Measurements from ENCODE around the gene NCAPH2. TPM values are rescaled to one million over a fixed set of nuclear protein-coding genes. Genes with fewer than 3 reads are reported as not detected.

NCAPH2 gene
- total and polyA plus RNA-seq, 9 of the 15 experiments (the other 6 are each of a cell fraction or from before 2014, with no cell fraction given) = 3.6 to 88.6 (median 32.4) TPM

DNA sequence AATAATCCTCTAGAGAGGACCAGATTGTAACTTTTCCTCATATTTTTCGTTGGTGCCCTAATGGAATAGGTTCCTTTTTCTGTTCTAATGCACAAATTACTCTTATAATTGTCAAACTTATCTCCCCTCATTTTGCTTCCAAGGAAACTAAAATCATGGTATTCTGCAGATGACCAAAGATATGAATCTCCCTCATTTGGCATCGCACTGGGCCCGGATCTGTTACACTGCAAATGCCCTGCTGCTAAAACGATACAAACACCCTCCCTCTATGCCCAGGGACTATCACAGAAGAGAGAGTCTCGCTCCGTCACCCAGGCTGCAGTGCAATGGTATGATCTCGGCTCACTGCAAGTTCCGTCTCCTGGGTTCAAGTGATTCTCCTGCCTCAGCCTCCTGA is 45.3 kb downstream of the NCAPH2 start:
- Histone ChIP-seq H3K4me1 (replicated peaks in 1 of 2; ENCODE audit: control insufficient read depth in 2 of 2, insufficient read depth in 2 of 2, low read length in 2 of 2) (peaks cover 0 to 11% of the 10 kb centered on the region in 2 experiments; a peak in 2 of 5 replicates), H3K9me3 (replicated peaks; ENCODE audit: control insufficient read depth, insufficient read depth, low read depth, low read length) (no peaks in the 10 kb centered on the region), H2AFZ (ENCODE audit: low read depth, low read length) (no peak overlapping the region), H3K79me2 (ENCODE audit: control insufficient read depth, insufficient read depth, low read length) (no peaks in the 10 kb centered on the region), H4K20me1 (replicated peaks; ENCODE audit: control insufficient read depth, insufficient read depth, low read length) (no peaks in the 10 kb centered on the region), H3K9me1 (ENCODE audit: control insufficient read depth, insufficient read depth, low read length) (no peaks in the 10 kb centered on the region), H3K27ac (ENCODE audit: extremely low read depth, low read depth, low read length) (no peak overlapping the region), H3K27me3 (ENCODE audit: control insufficient read depth in 2 of 2, insufficient read depth in 2 of 2, low read length in 2 of 2) (peaks cover 0 to 11% of the 10 kb centered on the region in 2 experiments; a peak in 1 of 5 replicates), H3K4me2 (ENCODE audit: insufficient read depth, low read length) (no peak overlapping the region), H3K4me3 (no peak overlapping the region), H3K9ac (ENCODE audit: insufficient read depth in 1 of 2, low read depth in 2 of 2, low read length in 2 of 2) (no peak overlapping the region), H3K36me3 (ENCODE audit: control insufficient read depth, insufficient read depth, low read length) (no peaks in the 10 kb centered on the region)
- DNase-seq (ENCODE audit: extremely low read depth in 1 of 4, low spot score in 3 of 4) = no peak
- in situ Hi-C loops (cut with MboI) = no loop called here
- FAIRE-seq = no peak
- ATAC-seq = no peak
- BruUV-seq (replicated peaks) = no TSS peak
- intact Hi-C loops (cut with micrococcal nuclease) = no loop called here
- TF ChIP-seq PCBP1 (IDR thresholded peaks at IDR 0.05; ENCODE audit: low read depth, low read length, poor library complexity, severe bottlenecking) (no peak), PATZ1 (CRISPR knock-in tag; IDR thresholded peaks at IDR 0.05; ENCODE audit: borderline replicate concordance) (no peak)
- WGBS (ENCODE audit: insufficient coverage, low coverage, missing lambda C conversion rate) = 18% methylated on average over 8 of the region's 8 CpGs
- CTCF ChIA-PET (ENCODE audit: low intra/inter-chr PET ratio) = no interaction called here
- POLR2A ChIA-PET = interaction anchor here (0.5 kb wide), 1 partner anchor 47 kb away, joined by 3 read pairs; no protein-coding TSS in a partner anchor

- Histone ChIP-seq H3K4me3 (no peak overlapping the region), H3K4me1 (replicated peaks in 1 of 2; ENCODE audit: control insufficient read depth in 2 of 2, insufficient read depth in 2 of 2, low read length in 2 of 2) (no peaks in the 10 kb centered on the region; a peak in 1 of 5 replicates), H3K27ac (ENCODE audit: extremely low read depth, low read depth, low read length) (no peak overlapping the region), H3K36me3 (ENCODE audit: control insufficient read depth, insufficient read depth, low read length) (no peaks in the 10 kb centered on the region), H3K9me1 (ENCODE audit: control insufficient read depth, insufficient read depth, low read length) (no peaks in the 10 kb centered on the region), H3K4me2 (ENCODE audit: insufficient read depth, low read length) (no peak overlapping the region), H3K27me3 (ENCODE audit: control insufficient read depth in 2 of 2, insufficient read depth in 2 of 2, low read length in 2 of 2) (0 out of 5 replicates have a peak, but pooled peaks cover 0 to 4% of the 10 kb centered on the region in 2 experiments), H2AFZ (ENCODE audit: low read depth, low read length) (no peak overlapping the region), H3K9ac (ENCODE audit: insufficient read depth in 1 of 2, low read depth in 2 of 2, low read length in 2 of 2) (no peak overlapping the region), H4K20me1 (replicated peaks; ENCODE audit: control insufficient read depth, insufficient read depth, low read length) (no peaks in the 10 kb centered on the region), H3K79me2 (ENCODE audit: control insufficient read depth, insufficient read depth, low read length) (no peaks in the 10 kb centered on the region), H3K9me3 (replicated peaks; ENCODE audit: control insufficient read depth, insufficient read depth, low read depth, low read length) (no peaks in the 10 kb centered on the region)
- intact Hi-C loops (cut with micrococcal nuclease) (no loop called here), in situ Hi-C loops (cut with MboI) (no loop called here)
- FAIRE-seq = no peak
- no TSS peak for BruUV-seq (replicated peaks)
- ChIA-PET POLR2A (interaction anchor here (0.6 to 1.6 kb wide), 3 partner anchors 8 to 23 kb away, joined by 3 to 6 read pairs (median 3); no protein-coding TSS in a partner anchor), CTCF (ENCODE audit: low intra/inter-chr PET ratio) (no interaction called here)
- DNase-seq (ENCODE audit: extremely low read depth in 1 of 4, low spot score in 3 of 4) = no peak
- no peak for ATAC-seq
- 30% methylated on average over 5 of the region's 5 CpGs for WGBS (ENCODE audit: insufficient coverage, low coverage, missing lambda C conversion rate)
- TF ChIP-seq MBD1 (CRISPR knock-in tag; IDR thresholded peaks at IDR 0.05) (no peak), SRSF9 (IDR thresholded peaks at IDR 0.05; ENCODE audit: borderline replicate concordance, low read depth, low read length) (no peak), HEY1 (CRISPR knock-in tag; IDR thresholded peaks at IDR 0.05; ENCODE audit: borderline replicate concordance) (no peak), GABPB2 (CRISPR knock-in tag; conservative IDR thresholded peaks at IDR 0.05) (no peak), ASH1L (IDR thresholded peaks at IDR 0.05; ENCODE audit: borderline replicate concordance, low read depth, partially characterized antibody) (no peak), YY1 (IDR thresholded peaks at IDR 0.05; ENCODE audit: borderline replicate concordance in 1 of 3, control insufficient read depth in 1 of 3, extremely low read depth in 1 of 3, insufficient read depth in 3 of 3, insufficient read length in 1 of 3, insufficient replicate concordance in 2 of 3, low read depth in 1 of 3, low read length in 2 of 3) (no peak), MTF1 (CRISPR knock-in tag; IDR thresholded peaks at IDR 0.05; ENCODE audit: borderline replicate concordance) (no peak), ZNF551 (CRISPR knock-in tag; IDR thresholded peaks at IDR 0.05) (no peak)
These were observed 48.7 kb downstream of the NCAPH2 start for GRCh38 chr22:50556703-50557102.
